PC-3 (cell line): Measurements from ENCODE around the gene NHSL1. TPM values are rescaled to one million over a fixed set of nuclear protein-coding genes. Genes with fewer than 3 reads are reported as not detected.

Source experiments
- ATAC-seq: fragments of 200-7000 bp; cut with Tn5 transposase; 2 replicates; pipeline ENCODE4 v1.9.1; 2020; ENCODE audit warnings: mild to moderate bottlenecking, moderate library complexity
- BruUV-seq: library from RNA; stranded (reverse); fragments of 400-500 nt; replicated peaks from 2 replicates; lab custom pipeline; 2021; lab: Mats Ljungman, UMichigan
- CTCF ChIA-PET: fragments of 300-600 bp; sonication (Branson Sonifier 250); formaldehyde crosslinking; loops from one replicate; lab custom pipeline; 2022; ENCODE audit warnings: antibody characterized with exemption; lab: Charles Lee
- POLR2A ChIA-PET: fragments of 300-600 bp; sonication (Branson Sonifier 250); formaldehyde crosslinking; loops from one replicate; lab custom pipeline; 2022; ENCODE audit warnings: antibody characterized with exemption; ENCODE audit not compliant: unreplicated experiment; lab: Charles Lee
- DNase-seq: peaks from one replicate; pipeline ENCODE4 v3.0.0-alpha.2; 2015
- H2AFZ ChIP-seq: fragments of 300-600 bp; sonication (generic); 2 replicates; pipeline ENCODE4 v1.6.0; 2016; ENCODE audit warnings: antibody characterized with exemption, low read length
- H3F3A ChIP-seq: fragments of 300-600 bp; sonication (generic); one replicate; pipeline ENCODE4 v1.6.0; 2017; ENCODE audit warnings: antibody characterized with exemption, low read length, control low read depth, mild to moderate bottlenecking; ENCODE audit not compliant: unreplicated experiment
- H3K27ac ChIP-seq: fragments of 300-600 bp; sonication (generic); 2 replicates; pipeline ENCODE4 v1.5.1; 2016; ENCODE audit warnings: mild to moderate bottlenecking, low read length
- H3K27me3 ChIP-seq: fragments of 300-600 bp; sonication (generic); 2 replicates; pipeline ENCODE4 v1.6.1; 2016; ENCODE audit warnings: low read length, mixed read lengths
- H3K36me3 ChIP-seq: fragments of 300-600 bp; sonication (generic); 2 replicates; pipeline ENCODE4 v1.6.1; 2016; ENCODE audit warnings: low read depth, mixed run types, low read length, mixed read lengths
- H3K4me1 ChIP-seq: fragments of 300-600 bp; sonication (generic); 2 replicates; pipeline ENCODE4 v1.5.1; 2016; ENCODE audit warnings: low read length; ENCODE audit not compliant: insufficient read depth
- H3K4me2 ChIP-seq: fragments of 300-600 bp; sonication (generic); 2 replicates; pipeline ENCODE4 v1.6.0; 2016; ENCODE audit warnings: low read length
- H3K4me3 ChIP-seq: fragments of 300-600 bp; sonication (generic); 2 replicates; pipeline ENCODE4 v1.5.1; 2016; ENCODE audit warnings: mild to moderate bottlenecking, low read length, mixed read lengths
- H3K79me2 ChIP-seq: fragments of 300-600 bp; sonication (generic); 2 replicates; pipeline ENCODE4 v1.6.1; 2017; ENCODE audit warnings: low read length, mixed read lengths
- H3K9ac ChIP-seq: fragments of 300-600 bp; sonication (generic); 2 replicates; pipeline ENCODE4 v1.6.0; 2016; ENCODE audit warnings: mild to moderate bottlenecking, low read length
- H3K9me2 ChIP-seq: fragments of 300-600 bp; sonication (generic); replicated peaks from 2 replicates; pipeline ENCODE4 v1.6.1; 2016; ENCODE audit warnings: mixed run types, low read length, mixed read lengths
- H3K9me3 ChIP-seq: fragments of 300-600 bp; sonication (generic); 2 replicates; pipeline ENCODE4 v1.6.1; 2016; ENCODE audit warnings: low read length, mixed read lengths
- H4K20me1 ChIP-seq: fragments of 300-600 bp; sonication (generic); 2 replicates; pipeline ENCODE4 v1.6.1; 2016; ENCODE audit warnings: low read length, mixed read lengths
- EZH2 ChIP-seq: fragments of 300-600 bp; sonication (generic); IDR thresholded peaks from one replicate; pipeline ENCODE4 v1.6.1; 2017; ENCODE audit warnings: antibody characterized with exemption, mild to moderate bottlenecking, low read length; ENCODE audit not compliant: unreplicated experiment
- EZH2phosphoT487 ChIP-seq: fragments of 300-600 bp; sonication (generic); IDR thresholded peaks from 2 replicates; pipeline ENCODE4 v1.6.1; 2018; ENCODE audit warnings: mild to moderate bottlenecking, antibody characterized with exemption, low read length, borderline replicate concordance
- intact Hi-C: fragments of 100-400 bp; cut with micrococcal nuclease; formaldehyde crosslinking; loops from 2 replicates; pipeline ENCODE4 v1.9.0; 2023
- total RNA-seq: library from RNA; depleted of rRNA; stranded (reverse); fragments of >200 nt; gene quantifications from 2 replicates; pipeline ENCODE4 v1.2.3, GENCODE V29; 2014
- TF ChIP-seq, protein P1 (sequence below): fragments of 300-600 bp; sonication (generic); conservative IDR thresholded peaks from 2 replicates; pipeline ENCODE4 v1.5.1; 2017; ENCODE audit warnings: antibody characterized with exemption, low read depth, mild to moderate bottlenecking, low read length

The NHSL1 gene
- total RNA-seq, 1 experiment from 2014 or later: 4.8 TPM

DNA sequence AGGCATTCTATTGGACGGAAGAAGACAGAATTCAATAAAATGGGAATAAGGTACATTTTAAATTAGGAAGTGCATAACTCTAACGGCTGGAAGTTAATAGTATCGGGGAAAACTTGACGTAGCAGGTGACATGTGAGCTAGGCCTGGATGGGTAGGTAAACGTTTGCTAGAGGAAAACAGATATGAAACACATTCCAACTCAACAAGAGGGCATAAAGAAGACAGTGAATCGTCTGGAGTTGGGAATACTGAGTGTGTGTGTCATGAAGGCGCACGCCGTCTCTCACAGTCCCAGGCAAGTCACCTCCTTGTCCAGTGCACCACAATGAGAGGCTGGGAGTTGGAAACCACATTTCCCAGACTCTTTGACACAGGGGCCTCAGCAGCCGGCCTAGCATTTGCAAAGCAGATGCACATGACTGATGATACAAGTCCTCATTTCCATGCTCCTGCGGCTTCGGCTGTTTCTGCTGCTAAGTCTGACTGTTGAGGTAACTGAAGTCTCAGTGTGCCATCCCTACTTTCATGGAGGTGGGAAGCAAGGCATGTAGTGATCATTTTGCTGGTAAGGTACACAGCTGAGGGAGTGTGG lies 16.5 kb upstream of the NHSL1 start:
- ChIA-PET CTCF (no interaction called here), POLR2A (no interaction called here)
- no peaks in the 10 kb centered on the region for H3F3A ChIP-seq
- no peak overlapping the region for H3K27ac ChIP-seq
- TF ChIP-seq EZH2 (no peak), EZH2phosphoT487 (no peak)
- TF ChIP-seq, protein P1, sequence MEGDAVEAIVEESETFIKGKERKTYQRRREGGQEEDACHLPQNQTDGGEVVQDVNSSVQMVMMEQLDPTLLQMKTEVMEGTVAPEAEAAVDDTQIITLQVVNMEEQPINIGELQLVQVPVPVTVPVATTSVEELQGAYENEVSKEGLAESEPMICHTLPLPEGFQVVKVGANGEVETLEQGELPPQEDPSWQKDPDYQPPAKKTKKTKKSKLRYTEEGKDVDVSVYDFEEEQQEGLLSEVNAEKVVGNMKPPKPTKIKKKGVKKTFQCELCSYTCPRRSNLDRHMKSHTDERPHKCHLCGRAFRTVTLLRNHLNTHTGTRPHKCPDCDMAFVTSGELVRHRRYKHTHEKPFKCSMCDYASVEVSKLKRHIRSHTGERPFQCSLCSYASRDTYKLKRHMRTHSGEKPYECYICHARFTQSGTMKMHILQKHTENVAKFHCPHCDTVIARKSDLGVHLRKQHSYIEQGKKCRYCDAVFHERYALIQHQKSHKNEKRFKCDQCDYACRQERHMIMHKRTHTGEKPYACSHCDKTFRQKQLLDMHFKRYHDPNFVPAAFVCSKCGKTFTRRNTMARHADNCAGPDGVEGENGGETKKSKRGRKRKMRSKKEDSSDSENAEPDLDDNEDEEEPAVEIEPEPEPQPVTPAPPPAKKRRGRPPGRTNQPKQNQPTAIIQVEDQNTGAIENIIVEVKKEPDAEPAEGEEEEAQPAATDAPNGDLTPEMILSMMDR: no peak
- H3K36me3 ChIP-seq: no peaks in the 10 kb centered on the region
- H3K27me3 ChIP-seq: no peaks in the 10 kb centered on the region
- no peak overlapping the region for H3K9ac ChIP-seq
- no peaks in the 10 kb centered on the region for H3K79me2 ChIP-seq
- H3K4me1 ChIP-seq: no peaks in the 10 kb centered on the region
- BruUV-seq: no TSS peak
- H2AFZ ChIP-seq: no peak overlapping the region
- no peaks in the 10 kb centered on the region for H3K9me2 ChIP-seq
- no peaks in the 10 kb centered on the region for H4K20me1 ChIP-seq
- H3K9me3 ChIP-seq: no peaks in the 10 kb centered on the region
- no peak for ATAC-seq
- DNase-seq: no peak
- no peak overlapping the region for H3K4me2 ChIP-seq
- intact Hi-C loops: no loop called here
- no peak overlapping the region for H3K4me3 ChIP-seq

DNA sequence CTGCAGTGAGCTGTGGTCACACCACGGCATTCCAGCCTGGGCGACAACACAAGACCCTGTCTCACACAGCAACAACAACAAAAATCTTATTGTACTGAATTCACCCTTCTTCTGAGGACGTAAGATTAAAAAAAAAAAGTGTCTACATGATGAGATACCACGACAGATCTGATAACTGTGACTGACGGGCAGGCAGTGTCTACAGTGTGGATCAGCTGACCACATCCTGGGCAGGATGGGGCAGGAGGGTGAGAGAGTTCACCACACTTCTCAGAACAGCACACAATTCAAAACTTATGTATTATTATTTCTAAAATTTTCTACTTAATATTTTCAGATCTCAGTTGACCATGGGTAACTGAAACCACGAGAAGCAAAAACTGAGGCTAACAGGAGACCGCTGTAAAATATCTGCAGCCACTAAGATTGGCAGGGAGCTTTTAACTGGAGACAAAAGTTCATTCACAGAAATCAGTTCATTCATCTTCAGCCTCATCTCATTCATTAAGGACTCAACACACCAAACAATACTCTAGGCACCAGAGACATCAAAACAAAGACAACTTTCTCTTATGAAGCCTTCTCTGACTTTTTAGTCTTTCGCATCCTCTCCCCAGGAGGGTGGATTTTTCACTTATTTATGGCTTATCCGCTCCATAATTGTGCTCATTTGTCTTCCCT lies 15.7 kb upstream of the NHSL1 start:
- no peaks in the 10 kb centered on the region for H3F3A ChIP-seq

More for the DNA sequence above, 15.7 kb upstream of the NHSL1 start:
- Histone ChIP-seq H2AFZ (no peak overlapping the region), H3K4me1 (no peaks in the 10 kb centered on the region), H3K9me3 (no peaks in the 10 kb centered on the region), H3K9ac (no peak overlapping the region), H3K27ac (no peak overlapping the region), H4K20me1 (no peaks in the 10 kb centered on the region), H3K9me2 (no peaks in the 10 kb centered on the region), H3K27me3 (no peaks in the 10 kb centered on the region), H3K4me2 (no peak overlapping the region), H3K36me3 (no peaks in the 10 kb centered on the region), H3K4me3 (no peak overlapping the region), H3K79me2 (no peaks in the 10 kb centered on the region)
- CTCF ChIA-PET: no interaction called here
- no peak for TF ChIP-seq EZH2
- TF ChIP-seq, protein P1: no peak
- TF ChIP-seq EZH2phosphoT487: no peak
- BruUV-seq: no TSS peak
- intact Hi-C loops: no loop called here
- DNase-seq (no peak), ATAC-seq (no peak)
- POLR2A ChIA-PET: no interaction called here
